Measurements from ENCODE around the gene BCOR.

Gene BCOR

GRCh38 chrX:40109288-40110008 lies 11.7 kb upstream of the BCOR start:
- Histone ChIP-seq H2BK120ac (ENCODE audit: low read depth, low read length) (peak overlapping the region; percentile 73), H3K79me1 (ENCODE audit: low read length) (no peaks in the 10 kb centered on the region), H3K4me3 (ENCODE audit: low read length) (no peak overlapping the region), H3K56ac (ENCODE audit: low read length) (peak overlapping the region; percentile 85), H3K18ac (ENCODE audit: low read length) (peak overlapping the region; percentile 99), H3K36me3 (ENCODE audit: control insufficient read depth, insufficient read depth, low read length) (no peaks in the 10 kb centered on the region), H2BK5ac (ENCODE audit: low read length) (no peak overlapping the region), H3K4me1 (ENCODE audit: control insufficient read depth, low read depth, low read length) (no peaks in the 10 kb centered on the region), H2BK15ac (replicated peaks; ENCODE audit: low read depth) (no peak overlapping the region), H3K79me2 (ENCODE audit: control insufficient read depth, insufficient read depth, low read length) (no peaks in the 10 kb centered on the region), H3K23ac (ENCODE audit: low read length) (no peak overlapping the region), H3K4me2 (ENCODE audit: low read length) (peak overlapping the region; percentile 13), H4K8ac (ENCODE audit: low read depth, low read length) (no peak overlapping the region), H3K4ac (ENCODE audit: low read depth, low read length) (peak overlapping the region; percentile 90), H2AK5ac (ENCODE audit: low read length) (no peak overlapping the region), H4K5ac (ENCODE audit: low read length) (no peak overlapping the region), H3K27me3 (ENCODE audit: insufficient read depth, low read length, poor library complexity) (no peaks in the 10 kb centered on the region), H3K9ac (ENCODE audit: low read length) (peak overlapping the region; percentile 57), H3K27ac (ENCODE audit: low read depth, low read length) (peak overlapping the region; percentile 59)
- peak; percentile 84 for DNase-seq
- WGBS (ENCODE audit: extremely low coverage, insufficient coverage, low lambda C conversion rate) = no CpG with 5 or more reads among the region's 84 CpGs

- Histone ChIP-seq H2BK120ac (ENCODE audit: low read depth, low read length) (no peak overlapping the region), H3K9ac (ENCODE audit: low read length) (peak overlapping the region; percentile 57), H3K79me1 (ENCODE audit: low read length) (no peaks in the 10 kb centered on the region), H3K18ac (ENCODE audit: low read length) (peak overlapping the region; percentile 99), H3K23ac (ENCODE audit: low read length) (no peak overlapping the region), H3K36me3 (ENCODE audit: control insufficient read depth, insufficient read depth, low read length) (no peaks in the 10 kb centered on the region), H3K4me3 (ENCODE audit: low read length) (no peak overlapping the region), H3K27me3 (ENCODE audit: insufficient read depth, low read length, poor library complexity) (no peaks in the 10 kb centered on the region), H2BK5ac (ENCODE audit: low read length) (no peak overlapping the region), H3K79me2 (ENCODE audit: control insufficient read depth, insufficient read depth, low read length) (no peaks in the 10 kb centered on the region), H2BK15ac (replicated peaks; ENCODE audit: low read depth) (no peak overlapping the region), H3K4me2 (ENCODE audit: low read length) (peak overlapping the region; percentile 52), H2AK5ac (ENCODE audit: low read length) (no peak overlapping the region), H4K5ac (ENCODE audit: low read length) (no peak overlapping the region), H3K56ac (ENCODE audit: low read length) (peak overlapping the region; percentile 85), H4K8ac (ENCODE audit: low read depth, low read length) (no peak overlapping the region), H3K27ac (ENCODE audit: low read depth, low read length) (peak overlapping the region; percentile 59), H3K4ac (ENCODE audit: low read depth, low read length) (peak overlapping the region; percentile 90), H3K4me1 (ENCODE audit: control insufficient read depth, low read depth, low read length) (no peaks in the 10 kb centered on the region)
- no CpG with 5 or more reads among the region's 48 CpGs for WGBS (ENCODE audit: extremely low coverage, insufficient coverage, low lambda C conversion rate)
- DNase-seq = peak; percentile 64
These were observed 11.2 kb upstream of the BCOR start for GRCh38 chrX:40108959-40109287.

- H2BK15ac ChIP-seq (replicated peaks; ENCODE audit: low read depth) = no peak overlapping the region
- H3K27ac ChIP-seq (ENCODE audit: low read depth, low read length) = peak overlapping the region; percentile 59
- H3K36me3 ChIP-seq (ENCODE audit: control insufficient read depth, insufficient read depth, low read length) = no peaks in the 10 kb centered on the region
- no peak overlapping the region for H4K5ac ChIP-seq (ENCODE audit: low read length)
- peak overlapping the region; percentile 90 for H3K4ac ChIP-seq (ENCODE audit: low read depth, low read length)
- H3K23ac ChIP-seq (ENCODE audit: low read length) = no peak overlapping the region
- no peak overlapping the region for H3K4me3 ChIP-seq (ENCODE audit: low read length)
- no peaks in the 10 kb centered on the region for H3K79me1 ChIP-seq (ENCODE audit: low read length)
- no peaks in the 10 kb centered on the region for H3K27me3 ChIP-seq (ENCODE audit: insufficient read depth, low read length, poor library complexity)
- H2BK5ac ChIP-seq (ENCODE audit: low read length) = no peak overlapping the region
- H4K8ac ChIP-seq (ENCODE audit: low read depth, low read length) = no peak overlapping the region
- peak overlapping the region; percentile 52 for H3K4me2 ChIP-seq (ENCODE audit: low read length)
- H3K56ac ChIP-seq (ENCODE audit: low read length) = peak overlapping the region; percentile 85
- no peak overlapping the region for H2BK120ac ChIP-seq (ENCODE audit: low read depth, low read length)
- peak; percentile 73 for DNase-seq
- no peak overlapping the region for H2AK5ac ChIP-seq (ENCODE audit: low read length)
- no CpG with 5 or more reads among the region's 66 CpGs for WGBS (ENCODE audit: extremely low coverage, insufficient coverage, low lambda C conversion rate)
- H3K4me1 ChIP-seq (ENCODE audit: control insufficient read depth, low read depth, low read length) = no peaks in the 10 kb centered on the region
- peak overlapping the region; percentile 57 for H3K9ac ChIP-seq (ENCODE audit: low read length)
- no peaks in the 10 kb centered on the region for H3K79me2 ChIP-seq (ENCODE audit: control insufficient read depth, insufficient read depth, low read length)
- H3K18ac ChIP-seq (ENCODE audit: low read length) = peak overlapping the region; percentile 99
These were observed 10.6 kb upstream of the BCOR start for GRCh38 chrX:40108162-40108958.

DNA sequence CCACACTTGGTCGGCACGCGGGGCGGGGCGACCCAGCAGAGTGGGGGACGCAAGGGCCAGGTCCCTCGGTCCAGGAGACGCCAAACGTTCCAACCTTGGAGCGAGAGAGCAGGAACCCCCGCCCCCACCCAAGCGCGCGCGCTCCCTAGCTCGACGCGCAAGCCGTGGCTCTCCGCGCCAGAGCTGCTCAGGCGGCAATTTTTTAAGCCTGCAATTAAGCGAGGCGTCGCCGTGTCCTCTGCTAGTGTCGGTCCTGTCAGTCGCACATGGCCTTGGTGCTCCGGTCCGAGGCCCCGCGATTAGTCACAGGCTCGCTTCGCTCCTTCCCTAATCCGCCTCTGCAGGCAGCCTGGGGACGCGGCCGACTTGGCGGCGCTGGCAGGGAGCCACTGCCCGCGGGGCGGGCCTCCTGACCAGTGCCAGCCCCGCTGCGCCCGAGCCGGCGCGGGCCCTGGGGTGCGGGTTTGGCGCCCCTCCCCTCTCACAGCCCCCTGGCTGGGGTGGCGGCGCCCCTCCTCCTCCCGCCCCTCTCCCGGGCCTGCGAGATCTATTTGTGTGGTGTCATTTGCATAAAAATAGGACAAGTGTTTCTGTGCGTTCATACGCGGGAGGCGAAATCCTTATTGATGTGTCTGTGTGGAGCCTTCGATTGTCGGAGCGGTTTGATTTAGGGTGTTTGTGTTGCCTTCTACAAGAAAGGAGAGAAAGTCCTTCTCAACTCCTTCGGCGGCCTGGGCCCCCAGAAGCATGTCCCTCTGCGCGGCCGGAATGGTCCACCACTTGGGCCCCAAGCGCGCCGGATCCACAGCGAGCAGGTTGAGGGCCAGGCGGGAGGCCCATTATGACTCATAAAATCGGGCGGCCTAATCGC lies 9.8 kb upstream of the BCOR start:
- H2BK5ac ChIP-seq (ENCODE audit: low read length) = no peak overlapping the region
- H2AK5ac ChIP-seq (ENCODE audit: low read length) = no peak overlapping the region
- no peaks in the 10 kb centered on the region for H3K36me3 ChIP-seq (ENCODE audit: control insufficient read depth, insufficient read depth, low read length)
- H3K9ac ChIP-seq (ENCODE audit: low read length) = peak overlapping the region; percentile 52
- H3K4me2 ChIP-seq (ENCODE audit: low read length) = peak overlapping the region; percentile 70
- H3K4me1 ChIP-seq (ENCODE audit: control insufficient read depth, low read depth, low read length) = peaks cover 2% of the 10 kb centered on the region
- H2BK15ac ChIP-seq (replicated peaks; ENCODE audit: low read depth) = no peak overlapping the region
- H3K23ac ChIP-seq (ENCODE audit: low read length) = no peak overlapping the region
- H3K18ac ChIP-seq (ENCODE audit: low read length) = peak overlapping the region; percentile 90
- H3K79me2 ChIP-seq (ENCODE audit: control insufficient read depth, insufficient read depth, low read length) = no peaks in the 10 kb centered on the region
- H4K8ac ChIP-seq (ENCODE audit: low read depth, low read length) = no peak overlapping the region
- no peak overlapping the region for H2BK120ac ChIP-seq (ENCODE audit: low read depth, low read length)
- H3K79me1 ChIP-seq (ENCODE audit: low read length) = no peaks in the 10 kb centered on the region
- H3K27me3 ChIP-seq (ENCODE audit: insufficient read depth, low read length, poor library complexity) = no peaks in the 10 kb centered on the region
- H3K56ac ChIP-seq (ENCODE audit: low read length) = peak overlapping the region; percentile 85
- WGBS (ENCODE audit: extremely low coverage, insufficient coverage, low lambda C conversion rate) = no CpG with 5 or more reads among the region's 76 CpGs
- peak overlapping the region; percentile 60 for H3K4ac ChIP-seq (ENCODE audit: low read depth, low read length)
- H4K5ac ChIP-seq (ENCODE audit: low read length) = no peak overlapping the region
- H3K4me3 ChIP-seq (ENCODE audit: low read length) = no peak overlapping the region
- peak overlapping the region; percentile 59 for H3K27ac ChIP-seq (ENCODE audit: low read depth, low read length)
- peak; percentile 84 for DNase-seq

DNA sequence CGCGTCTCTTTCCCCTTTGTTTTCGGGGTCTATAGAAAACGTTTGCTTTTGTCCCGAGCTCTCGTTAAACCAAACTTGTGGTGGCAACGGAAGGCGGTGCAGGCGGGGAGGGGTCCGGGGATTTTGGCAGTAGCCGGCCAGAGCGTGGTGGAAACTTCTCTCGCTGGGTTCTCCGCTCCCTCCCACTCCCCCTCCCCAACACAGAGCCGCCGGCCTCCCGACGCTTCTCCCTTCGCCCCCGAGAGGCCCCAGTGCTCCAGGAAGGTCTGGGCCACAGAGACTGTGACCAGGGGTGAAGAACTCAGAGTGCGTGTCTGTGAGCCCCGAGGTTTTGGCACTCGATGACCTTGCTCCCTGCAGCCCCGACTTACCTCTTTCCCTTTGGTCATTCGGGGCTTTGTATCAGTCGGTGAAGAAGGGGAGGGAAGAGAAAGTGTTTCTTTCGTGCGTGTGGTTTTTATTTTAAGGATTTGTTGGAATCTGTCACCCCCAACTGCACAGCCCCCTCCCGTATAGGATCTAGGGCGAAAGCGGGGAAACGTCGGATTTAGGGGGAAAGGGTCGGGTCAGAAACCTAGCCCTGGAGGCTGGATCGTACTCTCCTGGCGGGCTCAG lies 9.0 kb upstream of the BCOR start:
- Histone ChIP-seq H2BK5ac (ENCODE audit: low read length) (no peak overlapping the region), H4K5ac (ENCODE audit: low read length) (no peak overlapping the region), H4K8ac (ENCODE audit: low read depth, low read length) (no peak overlapping the region), H3K4me3 (ENCODE audit: low read length) (no peak overlapping the region), H3K56ac (ENCODE audit: low read length) (peak overlapping the region; percentile 67), H3K36me3 (ENCODE audit: control insufficient read depth, insufficient read depth, low read length) (no peaks in the 10 kb centered on the region), H3K4ac (ENCODE audit: low read depth, low read length) (peak overlapping the region; percentile 60), H3K4me2 (ENCODE audit: low read length) (peak overlapping the region; percentile 70), H3K9ac (ENCODE audit: low read length) (peak overlapping the region; percentile 52), H3K27me3 (ENCODE audit: insufficient read depth, low read length, poor library complexity) (no peaks in the 10 kb centered on the region), H2BK120ac (ENCODE audit: low read depth, low read length) (no peak overlapping the region), H3K79me2 (ENCODE audit: control insufficient read depth, insufficient read depth, low read length) (no peaks in the 10 kb centered on the region), H3K4me1 (ENCODE audit: control insufficient read depth, low read depth, low read length) (peaks cover 2% of the 10 kb centered on the region), H3K27ac (ENCODE audit: low read depth, low read length) (peak overlapping the region; percentile 44), H2BK15ac (replicated peaks; ENCODE audit: low read depth) (no peak overlapping the region), H2AK5ac (ENCODE audit: low read length) (no peak overlapping the region), H3K23ac (ENCODE audit: low read length) (no peak overlapping the region), H3K79me1 (ENCODE audit: low read length) (no peaks in the 10 kb centered on the region), H3K18ac (ENCODE audit: low read length) (peak overlapping the region; percentile 90)
- DNase-seq = peak; percentile 86
- WGBS (ENCODE audit: extremely low coverage, insufficient coverage, low lambda C conversion rate) = no CpG with 5 or more reads among the region's 36 CpGs
